Skeletal muscle satellite cell (primary cell): ENCODE data around the gene CFAP61.

Experiments used
- H3K27me3 ChIP-seq: 2 replicates; pipeline ENCODE4 v1.7.0; 2013; ENCODE audit warnings: low read length; ENCODE audit not compliant: control insufficient read depth, insufficient read depth
- H3K36me3 ChIP-seq: 2 replicates; pipeline ENCODE4 v1.7.0; 2013; ENCODE audit warnings: mild to moderate bottlenecking, control low read depth, low read length; ENCODE audit not compliant: insufficient read depth
- H3K4me1 ChIP-seq: 2 replicates; pipeline ENCODE4 v1.7.0; 2013; ENCODE audit warnings: low read length; ENCODE audit not compliant: control insufficient read depth, insufficient read depth
- H3K4me2 ChIP-seq: 2 replicates; pipeline ENCODE4 v1.7.0; 2013; ENCODE audit warnings: mild to moderate bottlenecking, low read length
- H3K4me3 ChIP-seq: 2 replicates; pipeline ENCODE4 v1.7.0; 2013; ENCODE audit warnings: low read length
- H3K9ac ChIP-seq: 2 replicates; pipeline ENCODE4 v1.7.0; 2013; ENCODE audit warnings: mild to moderate bottlenecking, low read depth, low read length, moderate library complexity
- H3K9me3 ChIP-seq: replicated peaks from 2 replicates; pipeline ENCODE4 v1.7.0; 2013; ENCODE audit warnings: mild to moderate bottlenecking, control low read depth, low read length

CFAP61 gene

DNA sequence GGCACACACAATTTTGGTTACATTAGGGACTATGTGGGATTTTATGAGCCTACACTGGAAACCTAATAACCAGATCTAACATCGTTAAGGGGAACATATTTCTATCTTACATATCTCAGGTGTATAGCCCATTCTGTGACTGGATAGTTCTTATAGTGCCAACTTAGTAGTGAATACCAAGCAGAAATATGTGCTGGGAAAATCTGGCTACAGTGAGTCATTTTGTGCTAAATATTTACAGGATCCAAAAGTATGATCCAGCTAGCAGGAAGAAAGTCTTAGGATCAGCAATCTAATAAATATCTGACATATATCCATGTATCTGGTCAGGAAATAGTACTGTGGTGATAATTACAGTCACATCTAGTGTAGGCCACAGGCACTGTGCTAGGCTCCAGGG is 221.0 kb downstream of the CFAP61 start:
- Histone ChIP-seq H3K4me3 (no peak overlapping the region), H3K4me2 (no peak overlapping the region), H3K27me3 (peaks cover 8% of the 10 kb centered on the region), H3K9ac (no peak overlapping the region), H3K4me1 (no peaks in the 10 kb centered on the region), H3K36me3 (no peaks in the 10 kb centered on the region), H3K9me3 (no peaks in the 10 kb centered on the region)

DNA sequence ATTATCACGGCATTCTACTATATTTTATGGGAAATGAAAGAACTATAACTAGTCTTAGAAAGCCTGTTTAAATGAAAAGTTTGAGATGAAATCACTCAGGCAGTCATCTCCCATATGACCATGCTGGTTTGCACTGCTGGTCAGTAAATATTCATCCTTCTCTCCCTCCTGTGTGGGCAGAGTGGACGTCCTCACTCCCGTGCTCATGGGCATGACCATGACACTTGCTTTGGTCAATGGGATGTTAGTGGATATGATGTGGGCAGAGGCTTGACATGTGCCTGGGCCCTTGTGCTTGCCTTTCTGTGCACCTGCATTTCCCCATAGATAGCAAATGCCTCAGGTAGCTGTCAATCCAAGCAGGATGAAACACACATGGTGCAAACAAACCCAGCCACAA is 222.5 kb downstream of the CFAP61 start:
- H3K9me3 ChIP-seq = no peaks in the 10 kb centered on the region
- H3K27me3 ChIP-seq = peaks cover 8% of the 10 kb centered on the region
- H3K4me2 ChIP-seq = no peak overlapping the region
- H3K4me3 ChIP-seq = no peak overlapping the region
- no peak overlapping the region for H3K9ac ChIP-seq
- H3K36me3 ChIP-seq = no peaks in the 10 kb centered on the region
- no peaks in the 10 kb centered on the region for H3K4me1 ChIP-seq

DNA sequence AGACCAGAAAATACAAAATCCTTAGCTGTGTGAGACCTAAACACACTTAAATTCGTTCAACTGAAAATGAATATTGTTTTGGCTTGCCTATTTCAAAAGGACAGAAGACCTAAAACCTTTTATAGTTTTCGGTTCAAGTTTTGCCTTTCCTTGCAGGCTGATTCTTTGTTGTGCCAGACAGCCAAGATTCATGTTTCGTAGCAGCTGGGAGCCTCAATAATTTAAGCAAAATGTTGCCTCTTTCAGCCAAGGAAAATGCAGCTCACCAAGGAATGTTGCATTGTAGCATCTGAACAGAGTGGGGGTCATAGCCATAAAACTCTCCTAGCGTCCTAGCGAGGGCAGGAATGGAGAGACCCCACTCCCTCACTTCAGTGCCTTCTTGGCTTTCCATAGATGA is 223.3 kb downstream of the CFAP61 start:
- H3K36me3 ChIP-seq = no peaks in the 10 kb centered on the region
- H3K4me1 ChIP-seq = no peaks in the 10 kb centered on the region
- H3K27me3 ChIP-seq = peaks cover 8% of the 10 kb centered on the region
- no peak overlapping the region for H3K4me3 ChIP-seq
- H3K4me2 ChIP-seq = no peak overlapping the region
- H3K9ac ChIP-seq = no peak overlapping the region
- H3K9me3 ChIP-seq = no peaks in the 10 kb centered on the region

DNA sequence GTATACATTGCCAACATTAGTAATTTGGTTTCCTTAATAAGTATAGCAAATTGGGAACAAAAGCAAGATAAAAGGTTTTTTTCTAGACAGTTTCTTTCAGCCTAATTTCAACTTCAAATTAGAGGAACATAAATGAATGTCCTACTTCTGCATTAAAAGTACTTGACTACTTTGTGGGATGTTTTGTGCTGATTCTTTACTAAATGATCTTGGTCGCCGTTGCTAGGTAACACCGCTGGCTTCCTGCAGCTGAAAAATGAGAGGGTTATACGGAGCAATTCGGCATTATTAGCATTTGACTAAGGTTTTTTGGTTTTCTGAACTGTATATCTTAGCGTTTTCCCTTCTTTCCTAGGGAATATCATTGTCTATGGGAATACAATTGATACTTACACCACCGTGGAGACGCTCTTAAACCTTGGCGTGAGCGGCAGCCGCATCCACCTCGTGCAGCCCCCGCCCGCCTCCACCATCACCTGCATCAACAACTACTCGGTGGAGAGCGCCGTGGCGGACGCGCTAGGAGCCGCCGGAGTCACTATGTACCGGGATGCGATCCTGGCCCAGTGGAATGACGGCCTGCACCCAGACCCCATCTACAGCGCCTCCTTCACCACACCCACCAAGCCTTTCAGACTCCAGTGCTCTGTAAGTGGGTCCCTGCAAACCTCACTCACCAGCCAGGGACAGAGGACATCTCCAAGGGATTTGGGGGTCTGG is 224.6 kb downstream of the CFAP61 start:
- Histone ChIP-seq H3K4me2 (no peak overlapping the region), H3K9me3 (no peaks in the 10 kb centered on the region), H3K9ac (no peak overlapping the region), H3K4me1 (no peaks in the 10 kb centered on the region), H3K4me3 (no peak overlapping the region), H3K27me3 (peaks cover 8% of the 10 kb centered on the region), H3K36me3 (no peaks in the 10 kb centered on the region)

DNA sequence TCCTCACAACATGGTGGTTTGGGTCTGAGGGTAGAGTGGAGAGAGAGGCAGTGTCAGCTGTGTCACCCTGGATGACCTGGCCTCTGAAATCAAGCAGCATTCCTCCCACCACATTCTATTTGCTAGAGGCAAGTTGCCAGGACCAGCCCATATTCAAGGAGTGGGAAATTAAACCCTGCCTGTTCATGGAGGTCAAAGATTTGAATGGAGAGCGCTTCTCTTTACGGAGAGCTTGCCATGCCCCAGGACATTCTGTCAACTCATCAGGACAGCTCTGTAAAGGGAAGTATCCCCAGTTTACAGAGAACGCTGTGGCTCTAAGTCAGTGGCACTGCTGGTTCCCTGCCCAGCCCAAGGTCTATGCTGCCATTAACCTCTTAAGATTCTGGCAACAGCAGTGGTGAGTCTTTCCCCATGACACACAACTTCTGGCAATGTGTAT is 225.6 kb downstream of the CFAP61 start:
- Histone ChIP-seq H3K27me3 (peaks cover 8% of the 10 kb centered on the region), H3K4me1 (no peaks in the 10 kb centered on the region), H3K9ac (no peak overlapping the region), H3K4me3 (no peak overlapping the region), H3K4me2 (no peak overlapping the region), H3K36me3 (no peaks in the 10 kb centered on the region), H3K9me3 (no peaks in the 10 kb centered on the region)

DNA sequence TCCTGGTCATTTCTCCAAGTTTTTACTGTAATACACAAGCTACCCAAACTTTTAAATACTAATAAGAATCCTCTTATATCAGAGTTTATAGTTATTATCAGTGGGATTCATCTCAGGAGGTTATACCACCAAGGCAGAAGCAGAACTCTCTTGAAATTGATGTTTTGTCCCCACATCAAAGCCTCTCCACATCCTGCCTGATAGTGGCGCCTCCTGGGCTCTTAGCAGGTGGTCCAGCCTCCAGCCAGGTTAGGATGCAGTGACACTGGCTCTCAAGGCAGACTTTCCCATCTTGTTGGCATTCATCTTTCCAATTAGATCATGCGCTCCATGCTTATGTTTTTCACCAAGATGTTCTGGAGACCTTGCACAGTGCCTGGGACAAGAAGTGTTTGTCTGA is 233.7 kb downstream of the CFAP61 start:
- H3K27me3 ChIP-seq = no peaks in the 10 kb centered on the region
- H3K4me2 ChIP-seq = no peak overlapping the region

DNA sequence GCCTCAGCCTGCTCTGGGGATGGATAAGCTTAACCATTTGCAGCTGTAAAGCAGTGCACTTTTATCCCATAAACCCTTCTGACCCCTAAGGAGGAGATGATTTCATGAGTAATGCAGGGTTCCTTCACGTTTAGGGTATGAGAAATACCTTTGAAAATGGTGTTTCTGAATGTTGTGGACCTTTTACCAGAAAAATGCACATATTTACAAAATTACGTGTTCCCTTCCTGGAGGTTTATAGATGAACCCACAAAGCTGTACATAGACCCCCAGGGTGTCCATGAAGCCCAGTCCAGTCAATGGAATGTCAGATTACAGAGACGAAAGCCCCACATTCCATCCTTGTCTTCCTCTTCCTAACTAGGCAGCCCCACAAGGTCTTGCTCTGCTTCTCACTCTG is 237.0 kb downstream of the CFAP61 start:
- no peak overlapping the region for H3K4me2 ChIP-seq
- H3K27me3 ChIP-seq = no peaks in the 10 kb centered on the region
- no peak overlapping the region for H3K4me3 ChIP-seq
- no peaks in the 10 kb centered on the region for H3K9me3 ChIP-seq
- no peak overlapping the region for H3K9ac ChIP-seq
- no peaks in the 10 kb centered on the region for H3K4me1 ChIP-seq
- H3K36me3 ChIP-seq = no peaks in the 10 kb centered on the region

More for the DNA sequence above, 233.7 kb downstream of the CFAP61 start:
- H3K9me3 ChIP-seq = no peaks in the 10 kb centered on the region
- no peaks in the 10 kb centered on the region for H3K4me1 ChIP-seq
- H3K9ac ChIP-seq = no peak overlapping the region
- H3K4me3 ChIP-seq = no peak overlapping the region
- H3K36me3 ChIP-seq = no peaks in the 10 kb centered on the region

DNA sequence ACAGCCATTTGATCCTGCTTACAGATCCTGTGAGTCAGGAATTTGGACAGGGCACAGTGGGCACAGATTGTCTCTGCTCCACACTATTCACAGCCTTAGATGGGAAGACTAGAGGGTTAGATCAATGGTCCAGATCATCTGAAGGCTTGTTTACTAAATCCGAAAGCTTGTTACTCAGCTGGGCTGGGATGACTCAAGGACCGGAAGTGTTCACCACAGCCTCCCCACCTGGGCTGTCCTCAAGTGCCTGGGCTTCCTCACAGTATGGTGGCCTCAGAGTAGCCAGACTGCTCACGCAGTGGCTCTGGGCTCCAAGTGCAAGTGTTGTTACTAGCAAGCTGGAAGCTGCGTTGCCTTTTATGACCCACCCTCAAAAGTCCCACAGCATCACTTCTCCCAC is 240.1 kb downstream of the CFAP61 start:
- no peaks in the 10 kb centered on the region for H3K9me3 ChIP-seq
- no peak overlapping the region for H3K9ac ChIP-seq
- H3K27me3 ChIP-seq = no peaks in the 10 kb centered on the region
- H3K4me3 ChIP-seq = no peak overlapping the region
- no peaks in the 10 kb centered on the region for H3K4me1 ChIP-seq
- no peak overlapping the region for H3K4me2 ChIP-seq
- H3K36me3 ChIP-seq = no peaks in the 10 kb centered on the region

DNA sequence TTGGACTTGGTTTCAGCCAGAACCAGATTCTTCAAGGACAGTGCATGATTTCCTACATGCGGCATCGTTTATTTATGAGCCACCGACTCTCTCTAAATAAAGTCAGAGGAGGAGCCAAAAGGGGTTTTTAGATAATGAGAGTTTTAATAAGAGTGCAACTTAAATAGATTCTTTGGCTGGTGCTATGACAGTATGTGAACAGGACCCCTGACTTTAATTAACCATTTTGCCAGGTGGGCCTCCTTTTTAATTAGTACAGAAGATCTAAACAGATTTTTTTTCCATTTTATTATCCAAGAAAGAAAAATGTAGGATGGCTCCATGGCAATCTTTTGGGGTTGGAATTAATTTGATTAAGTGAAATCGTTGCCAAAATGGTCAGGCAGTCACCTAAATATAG is 240.8 kb downstream of the CFAP61 start:
- Histone ChIP-seq H3K27me3 (no peaks in the 10 kb centered on the region), H3K9ac (no peak overlapping the region), H3K4me1 (no peaks in the 10 kb centered on the region), H3K9me3 (no peaks in the 10 kb centered on the region), H3K4me2 (no peak overlapping the region), H3K36me3 (no peaks in the 10 kb centered on the region), H3K4me3 (no peak overlapping the region)

DNA sequence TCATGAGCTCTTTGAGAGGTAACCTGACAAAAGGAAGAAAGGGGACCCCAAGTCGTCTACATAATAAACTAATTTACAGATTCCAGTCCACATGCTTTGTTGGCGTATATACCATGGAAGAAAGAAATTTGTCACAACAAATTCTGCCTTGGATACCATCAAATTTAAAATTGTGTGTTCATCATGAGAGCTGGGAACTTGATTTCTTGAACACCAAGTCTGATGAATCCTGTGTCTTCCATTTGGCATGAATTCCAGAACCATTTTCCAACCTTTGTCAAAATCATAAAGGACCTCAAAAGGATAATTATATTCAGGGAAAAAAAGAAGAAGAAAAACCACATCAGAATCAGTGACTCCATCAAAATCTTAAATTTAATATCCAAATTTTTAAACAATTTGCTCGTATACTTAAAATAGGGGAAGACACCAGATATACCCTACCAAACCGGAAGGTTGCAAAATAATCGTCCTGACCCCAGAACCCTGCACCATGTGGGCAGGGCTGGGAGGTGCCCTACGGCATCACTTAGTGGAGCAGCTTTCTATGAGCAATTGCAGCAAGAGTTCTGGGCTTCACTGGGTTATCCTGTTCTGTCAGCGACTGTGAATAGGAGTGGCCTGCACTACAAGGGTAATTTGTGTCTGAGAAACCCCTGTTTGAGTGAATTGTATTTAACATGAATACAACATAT is 241.5 kb downstream of the CFAP61 start:
- Histone ChIP-seq H3K9me3 (no peaks in the 10 kb centered on the region), H3K4me1 (no peaks in the 10 kb centered on the region), H3K4me3 (no peak overlapping the region), H3K27me3 (no peaks in the 10 kb centered on the region), H3K9ac (no peak overlapping the region), H3K4me2 (no peak overlapping the region), H3K36me3 (no peaks in the 10 kb centered on the region)

DNA sequence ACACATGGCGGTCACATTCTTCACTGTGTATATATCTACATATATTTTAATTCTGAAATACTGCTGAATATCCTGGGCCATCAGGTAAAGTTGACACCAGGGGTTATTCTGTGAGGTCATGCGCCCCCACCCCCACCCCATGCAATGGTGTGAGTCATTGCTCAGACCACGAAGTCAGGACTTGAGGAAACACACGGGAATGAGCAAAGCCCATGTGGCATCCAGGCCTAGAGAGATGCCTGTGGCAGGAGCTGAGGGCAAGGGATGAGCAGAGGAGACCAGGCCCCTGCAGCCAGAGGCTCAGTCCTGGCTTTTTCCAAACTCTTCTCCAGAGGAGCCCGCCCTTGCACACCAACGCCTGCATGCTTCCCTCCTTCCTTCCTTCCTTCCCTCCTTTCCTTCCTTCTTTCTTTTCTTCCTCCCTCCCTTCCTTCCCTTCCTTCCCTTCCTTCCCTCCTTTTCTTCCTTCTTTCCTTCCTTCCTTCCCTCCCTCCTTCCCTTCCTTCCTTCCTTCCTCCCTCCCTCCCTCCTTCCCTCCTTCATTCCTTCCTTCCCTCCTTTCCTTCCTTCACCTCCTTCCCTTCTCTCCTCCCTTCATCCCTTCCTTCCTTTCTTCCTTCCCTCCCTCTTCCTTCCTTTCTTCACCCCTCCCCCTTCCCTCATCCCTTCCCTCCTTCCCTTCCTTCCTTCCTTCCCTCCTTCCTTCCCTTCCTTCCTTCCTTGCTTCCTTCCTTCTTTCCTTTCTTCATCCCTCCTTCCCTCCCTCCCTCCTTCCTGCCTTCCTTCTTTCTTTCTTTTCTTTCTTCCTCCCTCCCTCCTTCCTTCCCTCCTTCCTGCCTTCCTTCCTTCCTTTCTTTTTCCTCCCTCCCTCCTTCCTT is 243.5 kb downstream of the CFAP61 start:
- no peak overlapping the region for H3K4me3 ChIP-seq
- H3K36me3 ChIP-seq = no peaks in the 10 kb centered on the region
- H3K4me1 ChIP-seq = no peaks in the 10 kb centered on the region
- H3K27me3 ChIP-seq = no peaks in the 10 kb centered on the region
- H3K9me3 ChIP-seq = no peaks in the 10 kb centered on the region
- H3K4me2 ChIP-seq = no peak overlapping the region
- H3K9ac ChIP-seq = no peak overlapping the region
